Spleen (tissue), 11 donors: ENCODE measurements around the gene KIAA0319L. TPM values are rescaled to one million over a fixed set of nuclear protein-coding genes. Genes with fewer than 3 reads are reported as not detected.
"Not testable (repeated sequence)": the region's sequence is repeated elsewhere in the genome, so short reads cannot be mapped to it uniquely, and the experiment has no call there.

Source experiments
- DNase-seq: peaks from one replicate; pipeline ENCODE4 v3.0.0-alpha.2; 2020
- H3K27ac ChIP-seq, 8 donors: fragments of 200-600 bp; sonication (generic) in 7 of 8; 1 replicate in 4 of 8; 2 replicates in 4 of 8; pipeline versions ENCODE4 v1.5.0 to v1.8.0; 2016 to 2021; ENCODE audit warnings: inconsistent platforms in 4 of 8, mild to moderate bottlenecking in 4 of 8, moderate library complexity in 1 of 8
- H3K27me3 ChIP-seq, 7 donors: fragments of 200-600 bp; sonication (generic) in 6 of 7; replicated peaks in 1 of 7; 1 replicate in 4 of 7; 2 replicates in 3 of 7; pipeline versions ENCODE4 v1.5.0 to v1.8.0; 2016 to 2021; ENCODE audit warnings: inconsistent platforms in 3 of 7, mild to moderate bottlenecking in 1 of 7
- H3K36me3 ChIP-seq, 6 donors: fragments of 200-600 bp; sonication (generic) in 5 of 6; 1 replicate in 4 of 6; 2 replicates in 2 of 6; pipeline versions ENCODE4 v1.5.0 to v1.8.0; 2016 to 2021; ENCODE audit warnings: inconsistent platforms in 2 of 6
- H3K4me1 ChIP-seq, 6 donors: fragments of 200-600 bp; sonication (generic) in 5 of 6; 1 replicate in 3 of 6; 2 replicates in 3 of 6; pipeline versions ENCODE4 v1.5.0 to v1.8.0; 2016 to 2021; ENCODE audit warnings: inconsistent platforms in 3 of 6
- H3K4me3 ChIP-seq, 8 donors: fragments of 200-600 bp; sonication (generic) in 7 of 8; 1 replicate in 4 of 8; 2 replicates in 4 of 8; pipeline versions ENCODE4 v1.5.0 to v1.8.0; 2016 to 2021; ENCODE audit warnings: inconsistent platforms in 4 of 8, mild to moderate bottlenecking in 4 of 8, moderate library complexity in 2 of 8
- H3K9me3 ChIP-seq, 8 donors: fragments of 200-600 bp; sonication (generic) in 7 of 8; 1 replicate in 4 of 8; 2 replicates in 4 of 8; pipeline versions ENCODE4 v1.5.0 to v1.8.0; 2016 to 2021; ENCODE audit warnings: inconsistent platforms in 4 of 8
- POLR2A ChIP-seq, 3 donors: fragments of 450-650 bp; IDR thresholded peaks; one replicate each; pipeline ENCODE4 v1.5.1; 2017; ENCODE audit warnings: antibody characterized with exemption in 3 of 3, mild to moderate bottlenecking in 1 of 3
- POLR2AphosphoS5 ChIP-seq, 3 donors: sonication (generic); formaldehyde crosslinking; IDR thresholded peaks; one replicate each; pipeline ENCODE4 v1.5.1; 2017; ENCODE audit warnings: antibody characterized with exemption in 3 of 3
- WGBS, 5 donors: extraction: QIAGEN DNeasy Blood & Tissue Kit in 3 of 5; methylation state at CpG; one replicate each; pipeline versions ENCODE4 v1.1.5 to v1.1.7; 2013 to 2018; 5-methylcytosine and 5-hydroxymethylcytosine counted together
- intact Hi-C: fragments of 100-400 bp; cut with DNase I; formaldehyde crosslinking; loops from one replicate; pipeline ENCODE4 v1.15.0; 2023; ENCODE audit warnings: low total_unique reads
- polyA plus RNA-seq, 3 donors: library from polyadenylated mRNA; stranded (reverse); fragments of 200-250 nt; gene quantifications; one replicate each; pipeline ENCODE4 v1.2.1, GENCODE V29; 2013
- total RNA-seq, 7 donors: library from RNA; depleted of rRNA in 3 of 7; stranded (reverse); fragments of >200 nt in 3 of 7; fragmentation: NEBNext Ultra II Directional in 4 of 7; extraction: Animal tissue kit (Norgen Biotek cat#: 25700) in 4 of 7; gene quantifications; one replicate each; pipeline versions ENCODE4 v1.1.0 to v1.2.1, GENCODE V29; 2016 to 2021
- TF ChIP-seq, protein P1 (sequence below), 11 experiments: fragments of 200-600 bp in 7 of 11; fragments of 450-650 bp in 4 of 11; sonication (generic) in 4 of 11; IDR thresholded peaks in 8 of 11; conservative IDR thresholded peaks in 3 of 11; 1 replicate in 7 of 11; 2 replicates in 4 of 11; pipeline versions ENCODE4 v1.4.0 to v1.8.0; 2016 to 2021; ENCODE audit warnings: antibody characterized with exemption in 11 of 11, inconsistent platforms in 4 of 11, mild to moderate bottlenecking in 1 of 11
- donor health status: healthy with polysubstance abuse.
- donor health status: DM: no; HTN: no; CAD: no; lungs with moderate emphysema.
- donor health status: DM: no; HTN: no; CAD: no.
- donor health status: Bipolar disorder and iron deficiency.
- donor health status: healthy.
- donor health status: DM: no; HTN: no; CAD: no.
- donor health status: DM: yes; HTN: yes; CAD: no.

Gene KIAA0319L
- total and polyA plus RNA-seq, 10 donors = 10.5 to 103 (median 66.9) TPM

DNA sequence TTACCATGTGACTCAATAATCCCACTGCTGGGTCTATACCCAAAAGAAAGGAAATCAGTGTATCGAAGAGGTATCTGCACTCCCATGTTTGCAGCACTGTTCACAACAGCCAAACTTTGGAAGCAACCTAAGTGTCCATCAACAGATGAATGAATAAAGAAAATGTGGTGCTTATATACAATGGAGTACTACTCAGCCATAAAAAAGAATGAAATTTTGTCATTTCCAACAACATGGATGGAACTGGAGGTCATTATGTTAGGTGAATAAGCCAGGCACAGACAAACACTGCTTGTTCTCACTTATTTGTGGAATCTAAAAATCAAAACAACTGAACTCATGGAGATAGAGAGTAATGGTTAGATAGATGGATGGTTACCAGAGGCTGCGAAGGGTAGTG is 79.3 kb downstream of the KIAA0319L start:
- Histone ChIP-seq H3K4me3 (no peak overlapping the region), H3K36me3 (peaks cover 0 to 64% (median 25%) of the 10 kb centered on the region in 6 donors), H3K27ac (no peak overlapping the region), H3K9me3 (peaks cover 0 to 4% (median 0%) of the 10 kb centered on the region in 8 donors), H3K4me1 (no peaks in the 10 kb centered on the region), H3K27me3 (no peaks in the 10 kb centered on the region)
- no peak for DNase-seq
- intact Hi-C loops = no loop called here
- no peak for TF ChIP-seq POLR2AphosphoS5 (IDR thresholded peaks at IDR 0.05)
- TF ChIP-seq, protein P1, sequence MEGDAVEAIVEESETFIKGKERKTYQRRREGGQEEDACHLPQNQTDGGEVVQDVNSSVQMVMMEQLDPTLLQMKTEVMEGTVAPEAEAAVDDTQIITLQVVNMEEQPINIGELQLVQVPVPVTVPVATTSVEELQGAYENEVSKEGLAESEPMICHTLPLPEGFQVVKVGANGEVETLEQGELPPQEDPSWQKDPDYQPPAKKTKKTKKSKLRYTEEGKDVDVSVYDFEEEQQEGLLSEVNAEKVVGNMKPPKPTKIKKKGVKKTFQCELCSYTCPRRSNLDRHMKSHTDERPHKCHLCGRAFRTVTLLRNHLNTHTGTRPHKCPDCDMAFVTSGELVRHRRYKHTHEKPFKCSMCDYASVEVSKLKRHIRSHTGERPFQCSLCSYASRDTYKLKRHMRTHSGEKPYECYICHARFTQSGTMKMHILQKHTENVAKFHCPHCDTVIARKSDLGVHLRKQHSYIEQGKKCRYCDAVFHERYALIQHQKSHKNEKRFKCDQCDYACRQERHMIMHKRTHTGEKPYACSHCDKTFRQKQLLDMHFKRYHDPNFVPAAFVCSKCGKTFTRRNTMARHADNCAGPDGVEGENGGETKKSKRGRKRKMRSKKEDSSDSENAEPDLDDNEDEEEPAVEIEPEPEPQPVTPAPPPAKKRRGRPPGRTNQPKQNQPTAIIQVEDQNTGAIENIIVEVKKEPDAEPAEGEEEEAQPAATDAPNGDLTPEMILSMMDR (IDR thresholded peaks at IDR 0.05 in 8 of 11, conservative IDR thresholded peaks at IDR 0.05 in 3 of 11) = no peak
- no peak for TF ChIP-seq POLR2A (IDR thresholded peaks at IDR 0.05)
- WGBS, 5 donors = 87 to 96% (median 94%) methylated on average over 2 of the region's 2 CpGs

DNA sequence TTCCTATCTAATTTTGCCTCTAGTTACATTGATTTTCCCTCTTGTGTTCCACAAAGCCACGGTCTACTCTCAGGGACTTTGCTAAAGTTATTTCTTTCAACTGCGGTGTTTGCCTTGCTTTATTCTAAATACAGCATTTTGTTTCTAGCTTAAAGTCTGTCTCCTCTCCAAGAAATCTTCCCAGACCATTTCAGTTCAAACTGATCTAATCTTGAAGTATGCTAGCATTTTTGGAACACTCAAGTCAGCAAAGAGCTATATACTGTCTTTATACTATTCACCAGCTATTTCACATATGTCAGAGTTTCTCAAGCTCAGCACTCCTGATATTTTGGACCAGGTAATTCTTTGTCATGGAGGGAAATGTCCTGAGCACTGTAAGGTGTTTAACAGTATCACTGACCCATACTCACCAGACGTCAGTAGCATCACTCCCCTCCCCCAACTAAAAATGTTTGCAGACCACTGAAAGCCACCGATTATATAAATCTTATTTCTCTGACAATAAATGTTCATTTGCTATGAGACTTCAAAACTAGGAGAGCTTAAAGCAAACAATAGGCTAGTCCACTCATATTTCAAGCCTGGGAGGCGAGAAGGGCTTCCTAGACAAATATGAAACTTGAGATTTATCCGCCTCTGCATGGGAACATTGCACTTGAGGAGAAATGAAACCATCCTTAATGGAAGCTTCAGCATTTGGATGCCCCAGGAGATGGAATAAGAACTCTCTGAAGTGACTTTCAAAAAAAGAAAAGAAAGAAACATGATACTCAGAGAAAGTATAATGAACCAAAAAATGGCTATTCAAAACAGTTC is 81.1 kb downstream of the KIAA0319L start:
- Histone ChIP-seq H3K4me1 (no peaks in the 10 kb centered on the region), H3K9me3 (no peaks in the 10 kb centered on the region), H3K27ac (no peak overlapping the region), H3K4me3 (no peak overlapping the region), H3K27me3 (no peaks in the 10 kb centered on the region), H3K36me3 (peaks cover 0 to 82% (median 34%) of the 10 kb centered on the region in 6 donors)
- TF ChIP-seq, protein P1 (IDR thresholded peaks at IDR 0.05 in 8 of 11, conservative IDR thresholded peaks at IDR 0.05 in 3 of 11) = no peak
- TF ChIP-seq POLR2AphosphoS5 (IDR thresholded peaks at IDR 0.05) (no peak), POLR2A (IDR thresholded peaks at IDR 0.05) (no peak)
- intact Hi-C loops = no loop called here
- 93 to 99% (median 96%) methylated on average over 6 of the region's 6 CpGs for WGBS, 5 donors
- no peak for DNase-seq

DNA sequence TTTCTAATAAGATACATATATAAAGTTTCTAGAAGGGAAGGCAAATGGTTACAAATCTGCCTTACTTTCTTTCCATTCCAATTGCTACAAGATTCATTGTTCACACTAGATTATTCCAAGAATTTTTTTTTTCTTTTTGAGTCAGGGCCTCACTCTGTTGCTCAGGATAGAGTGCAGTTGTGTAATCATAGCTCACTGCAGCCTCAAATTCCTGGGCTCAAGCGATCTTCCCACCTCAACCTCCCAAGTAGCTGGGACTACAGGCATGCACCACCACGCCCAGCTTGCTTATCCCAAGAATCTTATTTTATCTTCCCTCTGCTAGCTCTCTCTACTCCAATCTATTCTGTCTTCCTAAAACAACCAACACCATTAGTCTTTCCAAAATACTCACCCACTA is 81.8 kb downstream of the KIAA0319L start:
- Histone ChIP-seq H3K9me3 (no peaks in the 10 kb centered on the region), H3K27ac (no peak overlapping the region), H3K4me1 (no peaks in the 10 kb centered on the region), H3K36me3 (peaks cover 0 to 89% (median 38%) of the 10 kb centered on the region in 6 donors), H3K27me3 (no peaks in the 10 kb centered on the region), H3K4me3 (no peak overlapping the region)
- TF ChIP-seq, protein P1 (IDR thresholded peaks at IDR 0.05 in 8 of 11, conservative IDR thresholded peaks at IDR 0.05 in 3 of 11) = no peak
- no peak for TF ChIP-seq POLR2A (IDR thresholded peaks at IDR 0.05)
- intact Hi-C loops = no loop called here
- no peak for DNase-seq
- 91 to 97% (median 93%) methylated on average over 2 of the region's 2 CpGs for WGBS, 5 donors

DNA sequence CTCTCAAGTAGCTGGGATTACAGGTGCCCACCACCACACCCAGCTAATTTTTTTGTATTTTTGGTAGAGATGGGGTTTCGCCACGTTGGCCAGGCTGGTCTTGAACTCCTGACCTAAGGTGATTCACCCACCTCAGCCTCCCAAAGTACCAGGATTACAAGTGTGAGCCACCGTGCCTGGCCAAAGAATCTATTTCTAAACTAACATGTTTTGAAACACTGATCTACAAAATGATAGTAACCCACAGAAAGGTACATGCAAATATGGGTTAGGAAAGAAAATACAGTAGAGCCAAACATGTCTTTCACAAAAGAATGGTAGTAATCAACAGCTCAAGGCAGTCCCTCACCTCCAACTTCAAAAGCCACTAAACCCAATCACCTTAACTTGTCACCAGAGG is 84.0 kb downstream of the KIAA0319L start:
- 81 to 94% (median 85%) methylated on average over 3 of the region's 3 CpGs for WGBS, 5 donors
- H3K9me3 ChIP-seq, H3K4me1 ChIP-seq, H3K4me3 ChIP-seq, H3K27me3 ChIP-seq, DNase-seq, intact Hi-C loops, H3K27ac ChIP-seq: not testable (repeated sequence)
- H3K36me3 ChIP-seq = peaks cover 0 to 99% (median 48%) of the 10 kb centered on the region in 6 donors
